ENCODE data around the gene PHF20. TPM values are rescaled to one million over a fixed set of nuclear protein-coding genes. Genes with fewer than 3 reads are reported as not detected.
"Not testable (repeated sequence)": the region's sequence is repeated elsewhere in the genome, so short reads cannot be mapped to it uniquely, and the experiment has no call there.

The PHF20 gene
- total RNA-seq, 3 donors from 2014 or later = 47.7 to 59.4 (median 48.8) TPM

GRCh38 chr20:35856866-35857265 is 85.1 kb downstream of the PHF20 start:
- H3K4me1 Mint-ChIP-seq (ENCODE audit: low read depth) = peaks cover 22% of the 10 kb centered on the region
- no peaks in the 10 kb centered on the region for H3K9me3 Mint-ChIP-seq
- H3K4me3 Mint-ChIP-seq = no peak overlapping the region
- ATAC-seq (no peak), DNase-seq (no peak)
- peaks cover 31% of the 10 kb centered on the region for H3K36me3 Mint-ChIP-seq (ENCODE audit: insufficient read depth)
- H3K27me3 Mint-ChIP-seq (ENCODE audit: low read depth) = no peaks in the 10 kb centered on the region

DNA sequence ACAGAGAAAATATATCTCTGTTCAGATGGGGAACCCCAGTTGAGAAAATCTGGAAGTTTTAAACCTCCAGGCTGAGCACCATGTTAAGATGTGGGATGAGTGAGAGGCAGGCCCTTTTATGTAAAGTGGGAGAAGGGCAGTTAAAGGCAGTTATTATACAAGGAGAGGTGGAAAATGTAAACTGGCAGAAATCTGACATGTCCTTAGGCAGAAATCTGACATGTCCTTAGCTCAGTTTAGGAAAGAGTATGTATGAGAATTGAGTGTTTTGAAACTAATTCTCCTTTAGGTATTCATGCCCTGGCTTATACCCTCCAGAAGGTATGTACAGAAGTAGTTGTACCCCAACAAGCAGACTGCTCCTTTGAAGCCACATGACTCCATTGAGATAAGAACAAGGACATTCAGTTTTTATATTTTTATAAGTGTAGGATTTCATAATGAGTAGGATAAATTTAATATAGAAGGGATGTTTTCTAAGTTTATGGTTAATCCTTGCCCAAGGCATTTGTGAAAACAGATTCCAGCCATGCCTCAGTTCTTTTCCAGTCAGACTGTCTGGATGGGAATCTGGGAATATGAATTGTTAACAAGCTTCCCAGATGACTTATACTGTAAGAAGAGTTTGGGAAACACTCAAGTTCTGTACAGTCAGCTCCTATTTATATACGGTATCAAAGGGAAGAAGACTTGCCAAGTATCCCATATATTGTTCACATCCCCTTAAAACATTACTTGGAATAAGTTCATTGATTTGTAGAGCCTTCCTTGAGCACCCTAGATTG is 94.8 kb downstream of the PHF20 start:
- Mint-ChIP-seq H3K4me3 (no peak overlapping the region), H3K27me3 (ENCODE audit: low read depth) (no peaks in the 10 kb centered on the region), H3K9me3 (no peaks in the 10 kb centered on the region), H3K36me3 (ENCODE audit: insufficient read depth) (peaks cover 11% of the 10 kb centered on the region), H3K4me1 (ENCODE audit: low read depth) (no peaks in the 10 kb centered on the region)
- DNase-seq (no peak), ATAC-seq (no peak)

DNA sequence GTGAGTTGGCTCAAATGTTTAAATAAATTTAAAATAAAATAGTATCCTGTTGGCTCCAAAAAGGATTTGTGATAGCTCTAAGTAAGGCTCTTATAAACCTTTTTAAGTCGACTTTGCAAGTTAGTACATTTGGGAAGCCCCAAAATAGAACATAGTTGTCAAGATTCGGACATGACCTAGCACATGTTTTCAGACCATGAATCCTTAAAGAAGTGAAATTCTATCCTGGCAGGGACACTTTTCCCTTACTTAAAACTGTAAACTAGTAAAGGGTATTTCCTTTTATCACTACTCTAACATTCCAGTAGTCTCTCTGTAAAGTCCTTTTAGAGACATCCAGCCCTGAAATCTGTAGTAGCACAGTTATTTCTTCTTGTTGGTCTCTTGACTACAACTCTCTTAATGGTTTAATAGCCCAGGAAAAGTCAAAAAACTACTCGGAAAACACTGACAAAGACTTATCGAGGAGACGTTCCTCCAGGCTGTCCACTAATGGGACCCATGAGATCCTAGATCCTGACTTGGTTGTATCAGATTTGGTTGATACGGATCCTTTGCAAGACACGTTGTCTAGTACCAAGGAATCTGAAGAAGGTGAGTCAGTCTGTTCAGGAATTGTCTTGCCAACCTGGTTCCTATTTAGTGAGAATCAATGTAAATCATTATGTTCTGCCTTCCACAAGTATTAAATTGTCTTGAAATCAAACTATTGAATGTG is 98.9 kb downstream of the PHF20 start:
- ATAC-seq = no peak
- Mint-ChIP-seq H3K4me1 (ENCODE audit: low read depth) (peaks cover 2% of the 10 kb centered on the region), H3K4me3 (no peak overlapping the region), H3K27me3 (ENCODE audit: low read depth) (no peaks in the 10 kb centered on the region), H3K9me3 (no peaks in the 10 kb centered on the region), H3K36me3 (ENCODE audit: insufficient read depth) (peaks cover 13% of the 10 kb centered on the region)
- DNase-seq = no peak

DNA sequence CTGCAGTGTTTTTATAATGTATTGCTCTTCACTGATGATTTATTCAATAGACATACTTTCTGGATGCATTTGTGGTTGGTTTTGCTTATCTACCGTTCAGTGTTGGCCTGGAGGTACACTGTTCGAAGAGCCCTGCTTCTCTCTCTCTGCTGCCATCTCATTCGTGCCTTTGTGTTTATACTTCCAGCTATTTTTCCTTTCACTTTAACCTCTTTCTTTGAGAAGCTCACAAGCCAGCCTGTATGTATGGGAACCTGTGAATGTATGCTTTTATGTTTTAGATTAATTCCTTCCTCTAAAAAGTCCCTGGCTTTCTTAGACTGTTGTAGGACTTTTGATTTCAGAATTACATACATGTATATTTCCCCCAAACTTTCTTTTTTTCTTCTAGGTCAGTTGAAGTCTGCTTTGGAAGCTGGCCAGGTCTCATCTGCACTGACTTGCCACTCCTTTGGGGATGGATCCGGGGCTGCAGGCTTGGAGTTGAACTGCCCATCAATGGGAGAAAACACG is 99.5 kb downstream of the PHF20 start:
- peaks cover 2% of the 10 kb centered on the region for H3K4me1 Mint-ChIP-seq (ENCODE audit: low read depth)
- no peak for DNase-seq
- no peak overlapping the region for H3K4me3 Mint-ChIP-seq
- H3K27me3 Mint-ChIP-seq (ENCODE audit: low read depth) = no peaks in the 10 kb centered on the region
- H3K9me3 Mint-ChIP-seq = no peaks in the 10 kb centered on the region
- ATAC-seq = no peak
- H3K36me3 Mint-ChIP-seq (ENCODE audit: insufficient read depth) = peaks cover 16% of the 10 kb centered on the region

GRCh38 chr20:35876033-35876320 is 104.2 kb downstream of the PHF20 start:
- Mint-ChIP-seq H3K36me3 (ENCODE audit: insufficient read depth) (peaks cover 12% of the 10 kb centered on the region), H3K4me3 (no peak overlapping the region), H3K4me1 (ENCODE audit: low read depth) (peaks cover 8% of the 10 kb centered on the region), H3K9me3 (no peaks in the 10 kb centered on the region), H3K27me3 (ENCODE audit: low read depth) (no peaks in the 10 kb centered on the region)
- no peak for DNase-seq
- ATAC-seq = no peak

DNA sequence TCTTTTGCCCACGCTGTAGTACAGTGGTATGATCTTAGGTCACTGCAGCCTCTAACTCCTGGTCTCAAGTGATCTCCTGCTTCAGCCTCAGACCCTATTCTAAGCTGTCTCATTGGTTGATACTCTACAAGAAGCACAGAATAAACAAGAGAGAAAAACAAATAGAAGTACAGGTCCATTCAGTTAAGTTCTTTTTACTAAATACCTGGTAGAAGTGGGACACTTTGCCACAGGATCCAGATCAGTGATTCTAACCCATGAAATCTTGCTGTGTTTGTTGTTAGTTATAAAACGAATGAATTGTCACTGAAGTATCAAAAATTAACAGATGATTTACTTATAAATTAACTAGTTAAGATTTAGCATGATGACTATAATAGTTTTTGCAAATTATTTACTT is 105.8 kb downstream of the PHF20 start:
- Mint-ChIP-seq H3K4me1 (ENCODE audit: low read depth) (peaks cover 8% of the 10 kb centered on the region), H3K4me3 (no peak overlapping the region), H3K36me3 (ENCODE audit: insufficient read depth) (peaks cover 11% of the 10 kb centered on the region), H3K9me3 (no peaks in the 10 kb centered on the region), H3K27me3 (ENCODE audit: low read depth) (no peaks in the 10 kb centered on the region)
- DNase-seq (no peak), ATAC-seq (no peak)

- ATAC-seq = no peak
- peaks cover 9% of the 10 kb centered on the region for H3K36me3 Mint-ChIP-seq (ENCODE audit: insufficient read depth)
- H3K4me3 Mint-ChIP-seq = no peak overlapping the region
- H3K9me3 Mint-ChIP-seq = no peaks in the 10 kb centered on the region
- no peaks in the 10 kb centered on the region for H3K27me3 Mint-ChIP-seq (ENCODE audit: low read depth)
- H3K4me1 Mint-ChIP-seq (ENCODE audit: low read depth) = peaks cover 8% of the 10 kb centered on the region
- DNase-seq = no peak
These were observed 106.4 kb downstream of the PHF20 start for GRCh38 chr20:35878113-35878625.

DNA sequence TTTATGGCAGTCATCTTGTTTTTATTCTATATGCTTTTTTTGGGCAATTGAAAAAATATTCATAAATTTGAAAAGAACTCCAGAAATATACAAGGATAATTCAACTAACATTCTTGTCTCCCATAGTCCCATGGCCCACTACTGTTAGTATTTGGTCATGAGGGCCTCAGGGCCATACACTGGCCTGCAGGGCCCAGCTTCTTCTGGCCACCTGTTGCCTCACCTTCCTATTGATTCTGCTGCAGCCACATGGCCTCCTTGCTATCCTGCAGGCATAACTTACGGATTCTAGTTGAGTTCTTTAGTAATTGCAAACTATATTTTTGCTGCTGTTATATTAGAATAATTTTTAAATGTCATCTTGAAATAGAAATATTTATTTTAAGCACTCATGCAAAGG is 109.9 kb downstream of the PHF20 start:
- Mint-ChIP-seq H3K4me1 (ENCODE audit: low read depth) (peaks cover 13% of the 10 kb centered on the region), H3K27me3 (ENCODE audit: low read depth) (no peaks in the 10 kb centered on the region), H3K9me3 (no peaks in the 10 kb centered on the region), H3K4me3 (no peak overlapping the region), H3K36me3 (ENCODE audit: insufficient read depth) (peaks cover 9% of the 10 kb centered on the region)
- DNase-seq (no peak), ATAC-seq (no peak)

DNA sequence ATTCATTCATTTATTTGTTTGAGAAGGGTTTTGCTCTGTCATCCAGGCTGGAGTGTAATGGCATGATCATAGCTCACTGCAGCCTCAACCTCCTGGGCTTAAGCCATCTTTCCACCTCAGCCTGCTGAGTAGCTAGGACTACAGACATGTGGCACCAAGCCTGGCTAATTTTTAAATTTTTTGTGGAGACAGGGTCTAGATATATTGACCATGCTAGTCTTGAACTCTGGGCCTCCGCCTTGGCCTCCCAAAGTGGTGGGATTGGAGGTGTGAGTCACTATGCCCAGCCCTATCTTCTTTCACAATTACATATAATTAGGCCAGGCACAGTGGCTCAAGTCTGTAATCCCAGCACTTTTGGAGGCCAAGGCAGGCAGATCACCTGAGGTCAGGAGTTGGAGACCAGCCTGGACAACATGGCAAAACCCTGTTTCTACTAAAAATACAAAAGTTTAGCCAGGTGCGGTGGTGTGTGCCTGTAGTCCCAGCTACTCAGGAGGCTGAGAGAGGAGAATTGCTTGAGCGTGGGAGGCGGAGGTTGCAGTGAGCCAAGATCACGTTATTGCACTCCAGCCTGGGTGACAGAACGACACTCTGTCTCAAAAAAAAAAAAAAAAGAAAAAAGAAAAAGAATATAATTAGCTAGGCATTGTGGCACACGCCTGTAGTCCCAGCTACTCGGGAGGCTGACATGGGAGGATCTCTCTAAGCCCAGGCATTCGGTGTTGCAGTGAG is 110.8 kb downstream of the PHF20 start:
- H3K9me3 Mint-ChIP-seq; H3K27me3 Mint-ChIP-seq (ENCODE audit: low read depth); H3K4me3 Mint-ChIP-seq; DNase-seq; ATAC-seq: not testable (repeated sequence)
- peaks cover 11% of the 10 kb centered on the region for H3K4me1 Mint-ChIP-seq (ENCODE audit: low read depth)
- H3K36me3 Mint-ChIP-seq (ENCODE audit: insufficient read depth) = peaks cover 10% of the 10 kb centered on the region

- peaks cover 11% of the 10 kb centered on the region for H3K4me1 Mint-ChIP-seq (ENCODE audit: low read depth)
- no peak for ATAC-seq
- no peaks in the 10 kb centered on the region for H3K9me3 Mint-ChIP-seq
- no peaks in the 10 kb centered on the region for H3K27me3 Mint-ChIP-seq (ENCODE audit: low read depth)
- DNase-seq = no peak
- H3K36me3 Mint-ChIP-seq (ENCODE audit: insufficient read depth) = peaks cover 10% of the 10 kb centered on the region
- no peak overlapping the region for H3K4me3 Mint-ChIP-seq
These were observed 111.5 kb downstream of the PHF20 start for GRCh38 chr20:35883336-35883777.

- Mint-ChIP-seq H3K36me3 (ENCODE audit: insufficient read depth) (peaks cover 10% of the 10 kb centered on the region), H3K4me3 (no peak overlapping the region), H3K4me1 (ENCODE audit: low read depth) (peaks cover 11% of the 10 kb centered on the region), H3K9me3 (no peaks in the 10 kb centered on the region), H3K27me3 (ENCODE audit: low read depth) (no peaks in the 10 kb centered on the region)
- ATAC-seq = peak; percentile 86 to 92
- DNase-seq = peak; percentile 39
These were observed 112.1 kb downstream of the PHF20 start for GRCh38 chr20:35883778-35884540.

DNA sequence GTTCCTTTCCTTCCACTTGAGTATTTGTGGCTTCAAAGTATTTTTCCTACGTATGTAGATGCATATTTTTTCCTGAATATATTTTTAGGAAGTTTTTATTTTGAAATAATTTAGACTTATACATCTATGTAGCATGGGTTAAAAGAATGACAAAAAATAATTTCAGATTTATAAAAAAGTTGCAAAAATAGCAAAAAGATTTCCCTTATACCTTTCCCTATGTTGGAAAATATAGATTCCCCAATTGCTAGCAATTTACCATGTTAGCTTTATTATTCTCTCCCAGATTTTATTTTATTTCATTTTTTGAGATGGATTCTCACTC is 112.7 kb downstream of the PHF20 start:
- Mint-ChIP-seq H3K9me3 (no peaks in the 10 kb centered on the region), H3K36me3 (ENCODE audit: insufficient read depth) (peaks cover 10% of the 10 kb centered on the region), H3K4me1 (ENCODE audit: low read depth) (peaks cover 11% of the 10 kb centered on the region), H3K4me3 (no peak overlapping the region), H3K27me3 (ENCODE audit: low read depth) (no peaks in the 10 kb centered on the region)
- no peak for ATAC-seq
- no peak for DNase-seq

DNA sequence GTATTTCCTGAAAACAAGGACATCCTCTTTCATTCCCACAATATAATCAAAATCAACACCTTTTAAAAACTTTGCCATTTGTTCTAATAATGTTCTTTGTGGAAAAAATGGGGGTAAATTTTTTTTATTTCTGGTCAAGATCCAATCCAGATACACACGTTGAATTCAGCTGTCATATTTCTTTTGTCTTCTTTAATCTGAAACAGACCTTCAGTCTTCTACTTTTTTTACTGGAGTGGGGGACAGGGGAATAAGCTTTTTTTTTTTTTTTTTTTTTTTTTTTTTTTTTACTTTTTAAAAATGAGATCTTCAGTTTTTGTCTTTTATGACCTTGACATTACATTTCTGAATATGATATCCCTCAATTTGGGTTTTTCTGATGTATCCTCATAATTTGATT is 113.4 kb downstream of the PHF20 start:
- no peak overlapping the region for H3K4me3 Mint-ChIP-seq
- peaks cover 10% of the 10 kb centered on the region for H3K36me3 Mint-ChIP-seq (ENCODE audit: insufficient read depth)
- no peaks in the 10 kb centered on the region for H3K27me3 Mint-ChIP-seq (ENCODE audit: low read depth)
- peaks cover 6% of the 10 kb centered on the region for H3K4me1 Mint-ChIP-seq (ENCODE audit: low read depth)
- ATAC-seq = no peak
- no peaks in the 10 kb centered on the region for H3K9me3 Mint-ChIP-seq
- no peak for DNase-seq

DNA sequence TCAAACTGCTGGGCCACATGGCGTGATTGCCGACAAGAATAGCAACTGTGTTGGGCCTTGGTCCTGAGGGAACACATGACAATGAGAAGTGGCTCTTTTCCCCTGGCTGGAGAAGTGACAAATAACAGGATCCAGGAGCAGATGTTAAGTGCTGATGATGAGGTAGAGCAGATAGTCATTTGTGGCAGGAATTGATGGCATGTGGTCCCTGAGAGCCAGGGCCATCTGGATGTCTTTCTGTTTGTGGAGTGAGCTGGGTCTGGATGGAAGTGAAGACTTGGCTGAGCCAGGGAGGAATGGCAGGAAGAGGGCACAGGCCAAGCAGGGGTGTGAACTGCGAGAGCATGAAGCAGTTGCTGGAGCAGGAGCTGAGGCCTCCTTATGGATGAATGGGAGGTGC is 114.7 kb downstream of the PHF20 start:
- Mint-ChIP-seq H3K4me1 (ENCODE audit: low read depth) (peaks cover 6% of the 10 kb centered on the region), H3K36me3 (ENCODE audit: insufficient read depth) (peaks cover 10% of the 10 kb centered on the region), H3K27me3 (ENCODE audit: low read depth) (no peaks in the 10 kb centered on the region), H3K9me3 (no peaks in the 10 kb centered on the region), H3K4me3 (no peak overlapping the region)
- no peak for ATAC-seq
- no peak for DNase-seq
